SK-N-MC (cell line): Measurements from ENCODE around the gene ALAS1.

ENCODE experiments used
- DNase-seq: peaks from one replicate; pipeline ENCODE4 v3.0.0-alpha.2; 2011; ENCODE audit warnings: low read depth, low spot score
- H3K27ac ChIP-seq: fragments of 200-600 bp; sonication (generic); 2 replicates; pipeline ENCODE4 v1.5.1; 2016; ENCODE audit warnings: mixed run types
- H3K36me3 ChIP-seq: fragments of 200-600 bp; sonication (generic); 2 replicates; pipeline ENCODE4 v1.6.1; 2017; ENCODE audit warnings: antibody characterized with exemption, low read length, mixed read lengths; ENCODE audit not compliant: insufficient read depth
- H3K4me3 ChIP-seq: fragments of 200-600 bp; sonication (generic); 2 replicates; pipeline ENCODE4 v1.5.1; 2016
- H3K9ac ChIP-seq: fragments of 200-600 bp; sonication (generic); 2 replicates; pipeline ENCODE4 v1.8.0; 2017; ENCODE audit warnings: mixed run types, mixed read lengths; ENCODE audit not compliant: insufficient read length
- H3K9me3 ChIP-seq: fragments of 200-600 bp; sonication (generic); 2 replicates; pipeline ENCODE4 v1.6.1; 2017; ENCODE audit warnings: low read depth, mild to moderate bottlenecking, antibody characterized with exemption, low read length, moderate library complexity, mixed read lengths
- EZH2 ChIP-seq: fragments of 200-600 bp; sonication (generic); IDR thresholded peaks from one replicate; pipeline ENCODE4 v1.6.1; 2017; ENCODE audit warnings: antibody characterized with exemption
- FOXP2 ChIP-seq: optimal IDR thresholded peaks from 2 replicates; pipeline ENCODE3; 2011; ENCODE audit warnings: mild to moderate bottlenecking, moderate library complexity; ENCODE audit not compliant: insufficient read depth; ENCODE audit errors: extremely low read length, control extremely low read depth
- POLR2AphosphoS5 ChIP-seq: IDR thresholded peaks from 2 replicates; pipeline ENCODE4 v1.6.1; 2012; ENCODE audit warnings: mild to moderate bottlenecking, low read depth, low read length, borderline replicate concordance

Gene ALAS1

GRCh38 chr3:52220380-52221026 is 22.5 kb downstream of the ALAS1 start:
- H3K4me3 ChIP-seq, result no peak overlapping the region
- H3K27ac ChIP-seq, result no peak overlapping the region
- TF ChIP-seq EZH2 (no peak), POLR2AphosphoS5 (no peak), FOXP2 (no peak)
- H3K36me3 ChIP-seq, result no peaks in the 10 kb centered on the region
- H3K9ac ChIP-seq, result no peak overlapping the region
- DNase-seq, result peak; percentile 14
- H3K9me3 ChIP-seq, result no peaks in the 10 kb centered on the region

GRCh38 chr3:52221141-52221562 is 23.2 kb downstream of the ALAS1 start:
- TF ChIP-seq FOXP2 (no peak), EZH2 (no peak), POLR2AphosphoS5 (no peak)

GRCh38 chr3:52221563-52222318 is 23.8 kb downstream of the ALAS1 start:
- no peaks in the 10 kb centered on the region for H3K9me3 ChIP-seq
- DNase-seq, result no peak
- H3K4me3 ChIP-seq, result no peak overlapping the region
- no peak overlapping the region for H3K27ac ChIP-seq
- TF ChIP-seq FOXP2 (no peak), EZH2 (no peak), POLR2AphosphoS5 (no peak)
- no peak overlapping the region for H3K9ac ChIP-seq
- H3K36me3 ChIP-seq, result no peaks in the 10 kb centered on the region

More at GRCh38 chr3:52221141-52221562, 23.2 kb downstream of the ALAS1 start:
- Histone ChIP-seq H3K36me3 (no peaks in the 10 kb centered on the region), H3K9ac (no peak overlapping the region), H3K4me3 (no peak overlapping the region), H3K27ac (no peak overlapping the region), H3K9me3 (no peaks in the 10 kb centered on the region)
- no peak for DNase-seq

DNA sequence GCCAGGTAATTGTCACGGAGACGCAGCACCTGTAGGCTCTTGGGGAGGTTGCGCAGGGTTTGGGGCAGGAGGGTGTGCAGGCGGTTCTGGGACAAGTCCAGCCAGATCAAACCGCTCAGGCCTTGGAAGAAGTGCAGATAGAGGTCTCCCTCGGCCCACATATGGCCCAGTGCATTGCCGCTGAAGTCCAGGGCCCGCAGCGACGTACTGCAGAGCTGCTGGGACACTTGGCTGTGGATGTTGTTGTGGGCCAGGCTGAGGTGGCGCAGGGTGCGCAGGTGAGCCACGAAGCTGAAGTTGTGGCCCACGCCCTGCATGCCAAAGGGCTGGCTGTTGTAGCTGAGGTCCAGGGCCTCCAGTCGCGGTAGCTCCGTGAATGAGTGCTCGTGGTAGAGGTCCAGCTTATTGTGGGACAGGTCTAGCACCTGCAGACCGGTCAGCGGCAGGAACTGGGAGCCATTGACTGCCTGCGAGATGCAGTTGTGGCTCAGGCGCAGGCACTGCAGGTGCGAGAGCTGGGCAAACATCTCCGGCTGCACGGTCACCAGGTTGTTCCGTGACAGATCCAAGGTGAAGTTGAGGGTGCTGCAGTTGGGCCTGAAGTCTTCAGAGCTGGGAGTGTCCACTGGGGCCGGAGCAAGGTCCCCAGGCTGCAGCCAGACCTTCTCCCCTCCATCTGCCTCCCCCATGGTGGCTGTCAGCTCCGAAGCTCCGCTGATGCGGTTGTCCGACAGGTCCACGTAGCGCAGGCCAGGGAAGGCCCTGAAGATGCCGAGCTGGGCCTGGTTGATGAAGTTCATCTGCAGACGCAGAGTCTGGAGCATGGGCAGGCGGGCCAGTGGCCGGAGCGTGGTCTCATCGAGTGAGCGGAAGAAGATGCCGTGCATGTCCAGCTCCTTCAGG is 24.6 kb downstream of the ALAS1 start:
- DNase-seq, result no peak
- TF ChIP-seq EZH2 (no peak), FOXP2 (no peak), POLR2AphosphoS5 (no peak)
- H3K9me3 ChIP-seq, result no peaks in the 10 kb centered on the region
- H3K36me3 ChIP-seq, result no peaks in the 10 kb centered on the region
- H3K27ac ChIP-seq, result no peak overlapping the region
- H3K4me3 ChIP-seq, result no peak overlapping the region
- no peak overlapping the region for H3K9ac ChIP-seq

DNA sequence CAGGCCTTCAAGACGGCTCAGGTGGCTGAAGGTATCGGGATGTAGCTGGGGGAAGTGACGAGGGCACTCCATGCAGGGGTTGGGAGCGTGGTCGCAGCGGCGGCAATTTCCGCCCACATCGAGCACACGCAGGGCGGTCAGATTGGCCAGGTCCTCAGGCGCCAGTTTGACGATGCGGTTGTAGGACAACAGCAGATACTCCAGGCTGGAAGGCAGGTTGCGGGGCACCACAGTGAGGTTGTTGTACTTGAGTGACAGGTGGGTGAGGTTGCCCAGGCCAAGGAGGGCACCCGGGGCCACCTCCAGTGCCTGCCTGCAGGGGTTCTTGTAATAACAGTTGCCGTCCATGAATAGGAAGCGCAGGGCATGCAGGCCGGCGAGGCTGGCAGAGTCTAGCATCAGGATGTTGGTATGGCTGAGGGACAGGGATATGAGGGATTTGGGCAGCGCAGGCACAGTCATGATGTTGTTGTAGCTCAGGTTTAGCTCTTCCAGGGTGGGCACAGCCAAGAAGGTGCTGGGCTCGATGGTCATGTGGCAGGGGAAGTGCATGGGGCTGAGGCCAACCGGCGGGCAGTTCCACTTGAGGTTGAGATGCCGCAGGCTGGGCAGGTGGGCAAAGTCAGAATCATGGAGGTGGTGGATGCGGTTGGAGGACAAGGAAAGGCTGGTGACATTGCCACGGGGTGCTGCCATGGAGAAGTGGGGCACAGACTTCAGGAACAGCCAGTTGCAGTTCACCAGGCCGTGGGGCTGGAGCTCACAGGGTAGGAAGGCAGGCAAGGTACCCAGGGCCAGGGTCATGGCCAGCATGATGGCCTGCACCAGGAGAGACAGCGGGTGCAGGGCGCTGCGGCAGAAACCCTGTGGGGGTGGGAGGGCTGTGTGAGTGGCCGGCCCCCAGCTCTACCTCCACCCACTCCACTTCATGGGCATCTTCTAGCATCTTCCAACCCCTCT is 25.8 kb downstream of the ALAS1 start:
- TF ChIP-seq POLR2AphosphoS5 (no peak), EZH2 (no peak), FOXP2 (no peak)
- DNase-seq, result no peak
- H3K36me3 ChIP-seq, result no peaks in the 10 kb centered on the region
- H3K9me3 ChIP-seq, result no peaks in the 10 kb centered on the region
- no peak overlapping the region for H3K4me3 ChIP-seq
- H3K27ac ChIP-seq, result no peak overlapping the region
- H3K9ac ChIP-seq, result no peak overlapping the region

- H3K4me3 ChIP-seq, result no peak within 1 kb of the TSS
- DNase-seq, result no peak
Observed at GRCh38 chr3:52225452-52226228, 27.7 kb downstream of the ALAS1 start, which contains the start of gene TLR9. TLR9 (minus strand) TSS chr3:52225645; CDS start chr3:52225529, 116 bp downstream.

More at GRCh38 chr3:52225452-52226228, 27.7 kb downstream of the ALAS1 start, which contains the start of gene TLR9:
- TF ChIP-seq EZH2 (no peak), POLR2AphosphoS5 (no peak), FOXP2 (no peak)
- no peaks in the 10 kb centered on the region; the same call in 1 of the 2 replicates for H3K36me3 ChIP-seq
- H3K9ac ChIP-seq, result no peak within 1 kb of the TSS
- no peaks in the 10 kb centered on the region for H3K9me3 ChIP-seq
- no peak within 1 kb of the TSS for H3K27ac ChIP-seq
